Nephron (organoid): ENCODE data around the gene AKR1E2.

Experiments
- H3K27ac Mint-ChIP-seq, 3 experiments: 2 replicates each; pipeline ENCODE4 v1.8.0; 2020; ENCODE audit warnings: mixed read lengths in 3 of 3, mild to moderate bottlenecking in 2 of 3, moderate library complexity in 1 of 3
- H3K27me3 Mint-ChIP-seq: 2 replicates; pipeline ENCODE4 v1.8.0; 2021; ENCODE audit warnings: low read depth, mild to moderate bottlenecking, moderate library complexity, mixed read lengths
- H3K36me3 Mint-ChIP-seq: 2 replicates; pipeline ENCODE4 v1.8.0; 2020; ENCODE audit warnings: low read depth, mixed read lengths
- H3K4me1 Mint-ChIP-seq: 2 replicates; pipeline ENCODE4 v1.8.0; 2020; ENCODE audit warnings: mixed read lengths
- H3K4me3 Mint-ChIP-seq, 3 experiments: 2 replicates each; pipeline ENCODE4 v1.8.0; 2020; ENCODE audit warnings: mild to moderate bottlenecking in 3 of 3, mixed read lengths in 3 of 3, moderate library complexity in 2 of 3
- H3K9me3 Mint-ChIP-seq: 2 replicates; pipeline ENCODE4 v1.8.0; 2020; ENCODE audit warnings: mixed read lengths
- TF ChIP-seq, protein P1 (sequence below), 3 experiments: fragments of 200-600 bp; sonication (generic); IDR thresholded peaks; one replicate each; pipeline ENCODE4 v1.5.0; 2021; ENCODE audit warnings: antibody characterized with exemption in 3 of 3; ENCODE audit not compliant: unreplicated experiment in 3 of 3

The AKR1E2 gene

DNA sequence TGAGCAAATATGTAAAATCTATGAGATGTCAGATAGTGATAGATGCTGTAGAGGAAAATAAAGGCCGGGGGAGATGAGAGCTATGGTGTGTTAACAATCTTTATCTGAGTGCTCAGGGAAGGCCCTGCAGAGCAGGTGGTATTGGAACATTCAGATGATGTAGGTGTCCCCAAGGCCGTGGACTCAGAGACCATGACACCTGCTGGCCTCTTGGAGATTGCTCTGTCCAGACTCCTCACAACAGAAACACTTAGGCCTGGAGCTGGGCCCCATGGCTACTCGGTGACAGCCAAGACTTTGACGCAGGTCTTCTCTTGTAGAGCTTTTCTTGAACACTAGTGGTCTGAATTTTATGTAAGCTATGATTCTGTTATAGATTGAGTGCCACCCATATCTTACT, 13.3 kb downstream of the AKR1E2 start:
- Mint-ChIP-seq H3K4me1 (no peaks in the 10 kb centered on the region), H3K36me3 (peaks cover 8% of the 10 kb centered on the region), H3K4me3 (no peak overlapping the region), H3K9me3 (no peaks in the 10 kb centered on the region), H3K27ac (no peak overlapping the region), H3K27me3 (no peaks in the 10 kb centered on the region)
- TF ChIP-seq, protein P1, sequence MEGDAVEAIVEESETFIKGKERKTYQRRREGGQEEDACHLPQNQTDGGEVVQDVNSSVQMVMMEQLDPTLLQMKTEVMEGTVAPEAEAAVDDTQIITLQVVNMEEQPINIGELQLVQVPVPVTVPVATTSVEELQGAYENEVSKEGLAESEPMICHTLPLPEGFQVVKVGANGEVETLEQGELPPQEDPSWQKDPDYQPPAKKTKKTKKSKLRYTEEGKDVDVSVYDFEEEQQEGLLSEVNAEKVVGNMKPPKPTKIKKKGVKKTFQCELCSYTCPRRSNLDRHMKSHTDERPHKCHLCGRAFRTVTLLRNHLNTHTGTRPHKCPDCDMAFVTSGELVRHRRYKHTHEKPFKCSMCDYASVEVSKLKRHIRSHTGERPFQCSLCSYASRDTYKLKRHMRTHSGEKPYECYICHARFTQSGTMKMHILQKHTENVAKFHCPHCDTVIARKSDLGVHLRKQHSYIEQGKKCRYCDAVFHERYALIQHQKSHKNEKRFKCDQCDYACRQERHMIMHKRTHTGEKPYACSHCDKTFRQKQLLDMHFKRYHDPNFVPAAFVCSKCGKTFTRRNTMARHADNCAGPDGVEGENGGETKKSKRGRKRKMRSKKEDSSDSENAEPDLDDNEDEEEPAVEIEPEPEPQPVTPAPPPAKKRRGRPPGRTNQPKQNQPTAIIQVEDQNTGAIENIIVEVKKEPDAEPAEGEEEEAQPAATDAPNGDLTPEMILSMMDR (IDR thresholded peaks at IDR 0.05; ENCODE audit: unreplicated experiment in 3 of 3): no peak

DNA sequence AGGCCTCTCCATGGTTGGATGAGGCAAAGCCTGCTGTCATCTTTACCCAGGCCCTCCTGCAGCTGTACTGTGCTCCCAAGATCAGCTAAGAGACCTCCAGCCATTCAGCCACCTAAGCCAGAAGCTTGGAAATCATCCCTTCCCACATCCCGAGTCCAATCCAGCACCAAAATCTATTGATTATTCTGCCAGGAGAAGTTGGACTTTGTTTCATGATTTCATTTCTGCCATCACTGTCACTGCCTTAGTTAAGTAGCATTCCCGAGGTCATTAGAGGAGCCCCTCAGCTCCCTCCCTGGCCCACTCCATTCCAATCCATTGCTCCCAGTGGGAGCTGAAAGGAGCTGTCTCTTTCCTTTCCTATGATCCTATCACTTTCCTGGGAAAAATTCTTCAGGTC, 14.1 kb downstream of the AKR1E2 start:
- Mint-ChIP-seq H3K9me3 (no peaks in the 10 kb centered on the region), H3K27ac (no peak overlapping the region), H3K36me3 (peaks cover 10% of the 10 kb centered on the region), H3K27me3 (no peaks in the 10 kb centered on the region), H3K4me1 (no peaks in the 10 kb centered on the region), H3K4me3 (no peak overlapping the region)
- TF ChIP-seq, protein P1 (IDR thresholded peaks at IDR 0.05; ENCODE audit: unreplicated experiment in 3 of 3): no peak

DNA sequence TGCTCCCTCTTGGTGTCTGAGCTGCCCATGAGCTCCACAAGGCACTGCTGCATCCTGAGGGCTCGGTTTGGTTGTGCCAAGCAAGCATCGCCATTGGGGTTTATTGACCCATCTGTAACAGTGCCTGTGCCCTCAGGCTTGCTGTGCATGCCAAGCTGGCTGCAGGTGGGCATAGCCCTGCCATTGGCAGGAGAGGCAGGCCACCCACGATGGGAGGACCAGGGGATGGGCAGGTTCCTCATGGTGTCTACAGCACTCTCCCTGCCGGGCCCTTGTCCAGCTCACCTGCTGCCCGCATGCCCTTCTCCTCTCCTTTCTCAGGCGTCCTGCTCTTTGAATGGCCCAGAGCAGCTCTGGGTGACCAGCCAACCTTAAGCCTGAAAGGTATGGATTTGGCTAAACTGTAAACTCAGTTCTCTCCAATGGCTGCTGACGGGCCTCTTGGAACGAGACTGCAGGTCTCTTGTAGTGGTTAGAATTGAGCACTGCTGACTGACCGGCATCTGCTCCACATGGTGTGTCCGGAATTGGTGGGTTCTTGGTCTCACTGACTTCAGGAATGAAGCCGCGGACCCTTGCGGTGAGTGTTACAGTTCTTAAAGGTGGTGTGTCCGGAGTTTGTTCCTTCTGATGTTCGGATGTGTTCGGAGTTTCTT, 17.6 kb downstream of the AKR1E2 start:
- peaks cover 6% of the 10 kb centered on the region for H3K36me3 Mint-ChIP-seq
- H3K4me3 Mint-ChIP-seq: no peak overlapping the region
- H3K27me3 Mint-ChIP-seq: peaks cover 6% of the 10 kb centered on the region
- no peak overlapping the region for H3K27ac Mint-ChIP-seq
- H3K4me1 Mint-ChIP-seq: peaks cover 4% of the 10 kb centered on the region
- TF ChIP-seq, protein P1 (IDR thresholded peaks at IDR 0.05; ENCODE audit: unreplicated experiment in 3 of 3): no peak
- no peaks in the 10 kb centered on the region for H3K9me3 Mint-ChIP-seq

DNA sequence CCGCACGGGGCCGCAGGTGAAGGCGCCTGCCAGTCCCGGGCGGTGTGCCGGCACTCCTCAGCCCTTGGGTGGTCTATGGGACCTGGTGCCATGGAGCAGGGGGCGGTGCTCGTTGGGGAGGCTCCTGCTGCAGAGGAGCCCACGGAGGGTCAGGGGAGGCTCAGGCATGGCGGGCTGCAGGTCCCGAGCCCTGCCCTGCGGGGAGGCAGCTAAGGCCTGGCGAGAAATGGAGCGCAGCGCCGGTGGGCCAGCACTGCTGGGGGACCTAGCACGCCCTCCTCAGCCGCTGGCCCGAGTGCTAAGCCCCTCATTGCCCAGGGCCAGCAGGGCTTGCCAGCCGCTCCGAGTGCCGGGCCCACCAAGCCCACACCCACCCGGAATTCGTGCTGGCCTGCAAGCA, 18.9 kb downstream of the AKR1E2 start:
- Mint-ChIP-seq H3K27ac (no peak overlapping the region), H3K4me1 (peaks cover 10% of the 10 kb centered on the region), H3K4me3 (no peak overlapping the region), H3K36me3 (peaks cover 6% of the 10 kb centered on the region), H3K9me3 (no peaks in the 10 kb centered on the region), H3K27me3 (peaks cover 6% of the 10 kb centered on the region)
- TF ChIP-seq, protein P1 (IDR thresholded peaks at IDR 0.05; ENCODE audit: unreplicated experiment in 3 of 3): no peak

DNA sequence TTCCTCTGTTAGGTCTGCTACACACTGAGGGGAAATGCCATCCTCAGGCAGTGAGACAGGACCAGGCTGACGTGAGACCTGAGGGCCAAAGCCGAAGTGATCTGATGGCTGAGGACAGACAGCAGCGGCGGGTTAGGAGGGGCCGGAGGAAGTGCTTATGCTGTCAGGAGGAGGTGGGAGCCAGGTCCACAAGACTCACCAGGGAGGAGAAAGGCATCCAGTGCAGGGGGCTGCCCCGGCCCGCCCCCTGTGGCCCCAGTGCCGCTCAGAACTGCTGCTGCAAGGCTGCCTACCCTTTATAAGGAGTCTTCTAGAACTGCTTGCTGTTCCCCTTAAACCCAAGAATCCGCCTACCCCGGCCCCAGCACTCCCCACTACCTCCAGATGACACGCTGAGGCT, 19.8 kb downstream of the AKR1E2 start:
- Mint-ChIP-seq H3K27ac (no peak overlapping the region), H3K36me3 (peaks cover 6% of the 10 kb centered on the region), H3K4me3 (no peak overlapping the region), H3K9me3 (no peaks in the 10 kb centered on the region), H3K4me1 (peaks cover 18% of the 10 kb centered on the region), H3K27me3 (peaks cover 6% of the 10 kb centered on the region)
- TF ChIP-seq, protein P1 (IDR thresholded peaks at IDR 0.05; ENCODE audit: unreplicated experiment in 3 of 3): no peak

DNA sequence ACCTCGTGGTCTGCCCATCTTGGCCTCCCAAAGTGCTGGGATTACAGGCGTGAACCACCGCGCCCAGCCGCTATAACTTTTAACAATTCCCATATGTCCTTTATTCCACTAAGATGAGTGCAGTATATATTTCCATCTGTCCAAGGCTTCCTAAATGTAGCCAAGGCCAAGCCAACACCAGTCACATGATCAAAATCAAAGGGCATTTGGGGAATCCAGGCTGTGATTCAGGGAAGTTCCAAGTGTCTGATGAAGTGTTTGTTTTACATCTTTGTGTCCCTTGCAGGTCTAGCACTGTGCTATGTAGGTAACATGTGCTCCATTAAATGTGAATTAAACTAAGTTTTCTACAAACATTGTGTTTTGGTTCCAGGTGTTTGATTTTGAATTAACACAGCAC, 20.8 kb downstream of the AKR1E2 start:
- H3K36me3 Mint-ChIP-seq: peaks cover 6% of the 10 kb centered on the region
- H3K4me3 Mint-ChIP-seq: no peak overlapping the region
- TF ChIP-seq, protein P1 (IDR thresholded peaks at IDR 0.05; ENCODE audit: unreplicated experiment in 3 of 3): no peak
- H3K9me3 Mint-ChIP-seq: no peaks in the 10 kb centered on the region
- peaks cover 6% of the 10 kb centered on the region for H3K27me3 Mint-ChIP-seq
- no peak overlapping the region for H3K27ac Mint-ChIP-seq
- peaks cover 24% of the 10 kb centered on the region for H3K4me1 Mint-ChIP-seq
